GM12878 (cell line): ENCODE measurements around the gene FAM222A. TPM values are rescaled to one million over a fixed set of nuclear protein-coding genes. Genes with fewer than 3 reads are reported as not detected.

ENCODE experiments used
- ATAC-seq: fragments of 200-7000 bp; cut with Tn5 transposase; 3 replicates; pipeline ENCODE4 v1.9.1; 2020; ENCODE audit warnings: mild to moderate bottlenecking, moderate library complexity
- BruUV-seq: library from RNA; stranded (reverse); fragments of 400-500 nt; replicated peaks from 2 replicates; lab custom pipeline; 2021; lab: Mats Ljungman, UMichigan
- CTCF ChIA-PET: fragments of 300-600 bp; sonication (Branson Sonifier 250); formaldehyde crosslinking; extraction: SDS; loops from one replicate; lab custom pipeline; 2021; ENCODE audit warnings: inconsistent platforms; lab: Yijun Ruan, JAX
- POLR2A ChIA-PET: fragments of 350-600 bp; formaldehyde crosslinking; extraction: SDS; loops from one replicate; lab custom pipeline; 2021; ENCODE audit warnings: inconsistent platforms; lab: Charles Lee
- RAD21 ChIA-PET: fragments of 300-600 bp; sonication (Branson Sonifier 250); formaldehyde crosslinking; loops from one replicate; lab custom pipeline; 2023; ENCODE audit warnings: antibody characterized with exemption; ENCODE audit not compliant: unreplicated experiment; lab: Charles Lee
- SMC1A ChIA-PET: fragments of 300-600 bp; sonication (Branson Sonifier 250); formaldehyde crosslinking; loops from one replicate; lab custom pipeline; 2023; ENCODE audit not compliant: unreplicated experiment, uncharacterized antibody; lab: Charles Lee
- DNase-seq: peaks from one replicate; pipeline ENCODE4 v3.0.0-alpha.2; 2011; ENCODE audit warnings: low read depth, low spot score
- FAIRE-seq: peaks from 3 replicates; lab custom pipeline; 2011; peaks lifted over from hg19 to GRCh38; lab: Jason Lieb, UNC
- H2AFZ ChIP-seq: 2 replicates; pipeline ENCODE4 v1.6.0; 2011; ENCODE audit warnings: low read depth, low read length, control low read depth; ENCODE audit not compliant: control insufficient read depth
- H3K27ac ChIP-seq: 2 replicates; pipeline ENCODE4 v1.5.1; 2011; ENCODE audit warnings: control low read depth; ENCODE audit not compliant: control insufficient read depth, insufficient read depth
- H3K27me3 ChIP-seq, 2 experiments: replicated peaks in 1 of 2; 2 replicates each; pipeline versions ENCODE4 v1.6.0 to v1.6.1; 2011; ENCODE audit warnings: low read length in 1 of 2; ENCODE audit not compliant: control insufficient read depth in 2 of 2, insufficient read depth in 2 of 2
- H3K36me3 ChIP-seq, 2 experiments: 2 replicates each; pipeline ENCODE4 v1.5.1; 2011; ENCODE audit warnings: low read length in 1 of 2; ENCODE audit not compliant: control insufficient read depth in 2 of 2, insufficient read depth in 2 of 2
- H3K4me1 ChIP-seq: 2 replicates; pipeline ENCODE4 v1.6.1; 2011; ENCODE audit warnings: mild to moderate bottlenecking, low read length, moderate library complexity, mixed read lengths; ENCODE audit not compliant: control insufficient read depth, insufficient read depth
- H3K4me2 ChIP-seq: 2 replicates; pipeline ENCODE4 v1.6.0; 2011; ENCODE audit warnings: control low read depth; ENCODE audit not compliant: control insufficient read depth, insufficient read depth
- H3K4me3 ChIP-seq: fragments of 200-600 bp; sonication (generic); 2 replicates; pipeline ENCODE4 v1.5.1; 2016
- H3K79me2 ChIP-seq: 2 replicates; pipeline ENCODE4 v1.6.0; 2011; ENCODE audit warnings: low read length; ENCODE audit not compliant: control insufficient read depth, insufficient read depth
- H3K9ac ChIP-seq: 2 replicates; pipeline ENCODE4 v1.8.0; 2011; ENCODE audit warnings: low read length, control low read depth, mixed read lengths; ENCODE audit not compliant: control insufficient read depth, insufficient read depth
- H3K9me3 ChIP-seq: replicated peaks from 3 replicates; pipeline ENCODE4 v1.5.1; 2011; ENCODE audit warnings: mild to moderate bottlenecking, low read length; ENCODE audit not compliant: control insufficient read depth, insufficient read depth
- H4K20me1 ChIP-seq: 2 replicates; pipeline ENCODE4 v1.6.0; 2011; ENCODE audit not compliant: control insufficient read depth, insufficient read depth
- CBX5 ChIP-seq: sonication (generic); IDR thresholded peaks from 2 replicates; pipeline ENCODE4 v1.6.1; 2016; ENCODE audit warnings: low read depth, moderate library complexity, mild to moderate bottlenecking, inconsistent platforms
- E4F1 ChIP-seq: fragments of 450-650 bp; IDR thresholded peaks from 2 replicates; pipeline ENCODE4 v1.6.1; 2018; ENCODE audit warnings: borderline replicate concordance, mild to moderate bottlenecking; ENCODE audit not compliant: partially characterized antibody
- EZH2 ChIP-seq: IDR thresholded peaks from 2 replicates; pipeline ENCODE4 v1.6.1; 2012; ENCODE audit warnings: low read depth, mild to moderate bottlenecking, control low read depth, inconsistent platforms, low read length, borderline replicate concordance; ENCODE audit not compliant: control insufficient read depth
- GABPA ChIP-seq: IDR thresholded peaks from 2 replicates; pipeline ENCODE4 v1.6.1; 2014; ENCODE audit warnings: antibody characterized with exemption, low read depth, mild to moderate bottlenecking, inconsistent platforms
- MYC ChIP-seq: IDR thresholded peaks from 2 replicates; pipeline ENCODE4 v1.6.1; 2011; ENCODE audit warnings: mild to moderate bottlenecking, low read length, moderate library complexity, inconsistent platforms; ENCODE audit not compliant: insufficient read depth, insufficient replicate concordance, insufficient read length, severe bottlenecking
- NFYB ChIP-seq: IDR thresholded peaks from 2 replicates; pipeline ENCODE4 v1.6.1; 2011; ENCODE audit warnings: low read depth, mild to moderate bottlenecking, low read length, improper control_type of control experiment, moderate library complexity; ENCODE audit not compliant: insufficient read depth
- PKNOX1 ChIP-seq: fragments of 450-650 bp; IDR thresholded peaks from 2 replicates; pipeline ENCODE4 v1.6.1; 2016; ENCODE audit warnings: mild to moderate bottlenecking
- PML ChIP-seq: IDR thresholded peaks from 2 replicates; pipeline ENCODE4 v1.6.1; 2012; ENCODE audit warnings: low read length, inconsistent platforms
- POLR2AphosphoS5 ChIP-seq: IDR thresholded peaks from 2 replicates; pipeline ENCODE4 v1.6.1; 2011; ENCODE audit warnings: mild to moderate bottlenecking, low read length, inconsistent platforms
- WGBS: methylation state at CpG from one replicate; pipeline ENCODE4 v1.1.6; 2016; ENCODE audit warnings: low lambda C conversion rate; ENCODE audit not compliant: insufficient replicate concordance, insufficient coverage; ENCODE audit errors: missing lambda C conversion rate; 5-methylcytosine and 5-hydroxymethylcytosine counted together
- in situ Hi-C: fragments of 300-500 bp; cut with MboI; formaldehyde crosslinking; loops from 9 replicates; pipeline ENCODE4 v1.14.3; 2018; ENCODE audit warnings: mixed read lengths
- intact Hi-C: fragments of 100-400 bp; cut with micrococcal nuclease; formaldehyde crosslinking; loops from one replicate; pipeline ENCODE4 v1.14.2; 2022; ENCODE audit not compliant: unreplicated experiment
- polyA plus RNA-seq, 11 experiments: library from polyadenylated mRNA; depleted of rRNA in 4 of 11; unstranded in 6 of 11; stranded (reverse) in 5 of 11; fragments of >200 nt; fragmentation: Nextera tagmentation in 4 of 11; fragmentation: Illumina TruSeq in 1 of 11; extraction: Ambion mirVana in 4 of 11; extraction: Trizol in 1 of 11; gene quantifications; 1 replicate in 1 of 11; 2 replicates in 10 of 11; pipeline versions ENCODE4 v1.2.1 to v1.2.3, GENCODE V29; 2011 to 2016; ENCODE audit warnings: inconsistent platforms in 2 of 11, missing spikeins in 2 of 11, low read depth in 1 of 11
- total RNA-seq, 4 experiments: library from RNA; depleted of rRNA in 3 of 4; stranded (reverse); fragments of >200 nt in 3 of 4; fragmentation: Illumina TruSeq in 1 of 4; extraction: Trizol in 1 of 4; gene quantifications; 2 replicates each; pipeline versions ENCODE4 v1.2.1 to v1.2.3, GENCODE V29; 2013 to 2021
- TF ChIP-seq, protein P1 (sequence below): IDR thresholded peaks from 2 replicates; pipeline ENCODE4 v1.6.1; 2011; ENCODE audit warnings: mild to moderate bottlenecking, low read depth, low read length, moderate library complexity; ENCODE audit not compliant: insufficient replicate concordance

The FAM222A gene
- total and polyA plus RNA-seq, 10 of the 15 experiments (the other 5 are each of a cell fraction or from before 2014, with no cell fraction given): 0.04 to 0.49 (median 0.14) TPM; not detected in 3

DNA sequence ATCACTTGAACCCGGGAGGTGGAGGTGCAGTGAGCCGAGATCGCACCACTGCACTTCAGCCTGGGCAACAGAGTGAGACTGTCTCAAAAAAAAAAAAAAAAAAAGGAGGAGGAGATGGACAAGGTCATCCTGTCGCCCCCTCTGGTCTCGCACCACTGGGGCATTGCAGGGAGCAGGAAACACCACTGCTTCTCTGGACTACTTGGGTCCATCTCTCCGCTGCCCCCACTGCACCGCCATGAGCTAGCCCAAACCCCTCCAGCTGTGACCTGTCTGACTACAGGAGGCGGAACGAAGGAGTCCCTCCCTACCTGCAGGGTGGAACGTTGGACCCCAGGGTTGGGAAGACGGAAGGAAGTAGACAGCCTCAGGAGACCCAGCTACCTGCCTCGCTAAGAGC, 18.2 kb upstream of the FAM222A start (continued):
- no peak for TF ChIP-seq E4F1
- TF ChIP-seq EZH2: no peak
- TF ChIP-seq POLR2AphosphoS5: no peak

GRCh38 chr12:109695961-109696461, 17.6 kb upstream of the FAM222A start:
- no peak overlapping the region for H3K9ac ChIP-seq
- no peak for FAIRE-seq
- CTCF ChIA-PET: no interaction called here

More at GRCh38 chr12:109695961-109696461, 17.6 kb upstream of the FAM222A start:
- H3K79me2 ChIP-seq: no peaks in the 10 kb centered on the region
- no peaks in the 10 kb centered on the region for H3K36me3 ChIP-seq
- ChIA-PET POLR2A (no interaction called here), SMC1A (no interaction called here), RAD21 (no interaction called here)
- no peak overlapping the region for H3K27ac ChIP-seq
- H3K4me3 ChIP-seq: no peak overlapping the region
- no peaks in the 10 kb centered on the region for H3K9me3 ChIP-seq
- H3K4me2 ChIP-seq: no peak overlapping the region
- 43% methylated on average over 6 of the region's 6 CpGs for WGBS
- ATAC-seq: no peak
- TF ChIP-seq PML: no peak
- no peak for TF ChIP-seq NFYB
- TF ChIP-seq GABPA: no peak
- TF ChIP-seq PKNOX1: no peak
- TF ChIP-seq, protein P1, sequence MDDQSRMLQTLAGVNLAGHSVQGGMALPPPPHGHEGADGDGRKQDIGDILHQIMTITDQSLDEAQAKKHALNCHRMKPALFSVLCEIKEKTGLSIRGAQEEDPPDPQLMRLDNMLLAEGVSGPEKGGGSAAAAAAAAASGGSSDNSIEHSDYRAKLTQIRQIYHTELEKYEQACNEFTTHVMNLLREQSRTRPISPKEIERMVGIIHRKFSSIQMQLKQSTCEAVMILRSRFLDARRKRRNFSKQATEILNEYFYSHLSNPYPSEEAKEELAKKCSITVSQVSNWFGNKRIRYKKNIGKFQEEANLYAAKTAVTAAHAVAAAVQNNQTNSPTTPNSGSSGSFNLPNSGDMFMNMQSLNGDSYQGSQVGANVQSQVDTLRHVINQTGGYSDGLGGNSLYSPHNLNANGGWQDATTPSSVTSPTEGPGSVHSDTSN: no peak
- TF ChIP-seq CBX5: no peak
- TF ChIP-seq MYC: no peak
- H4K20me1 ChIP-seq: no peaks in the 10 kb centered on the region
- BruUV-seq: no TSS peak
- peaks cover 0 to 3% of the 10 kb centered on the region in 2 experiments; a peak in 2 of 4 replicates for H3K27me3 ChIP-seq
- no peak for DNase-seq
- no peak overlapping the region for H2AFZ ChIP-seq
- in situ Hi-C loops: no loop called here
- no peaks in the 10 kb centered on the region for H3K4me1 ChIP-seq
- intact Hi-C loops: no loop called here
